Activated T-helper 9 cell treated with anti-CD3 and anti-CD28 coated beads, Interleukin-2, amount 50 U/mL, for 16 hours (primary cell): ENCODE results near the gene TBC1D2.

Source experiments
- DNase-seq: peaks from one replicate; pipeline ENCODE4 v3.0.0-alpha.2; 2020; ENCODE audit warnings: low read depth

Gene TBC1D2

GRCh38 chr9:98236901-98237487 is 18.5 kb downstream of the TBC1D2 start:
- DNase-seq, result no peak

- DNase-seq, result no peak
Observed at GRCh38 chr9:98235126-98235525, 20.3 kb downstream of the TBC1D2 start.

- DNase-seq, result no peak
Observed at GRCh38 chr9:98234245-98234825, 21.1 kb downstream of the TBC1D2 start.

- no peak for DNase-seq
Observed at GRCh38 chr9:98232926-98233325, 22.5 kb downstream of the TBC1D2 start.

GRCh38 chr9:98231770-98232478 is 23.5 kb downstream of the TBC1D2 start:
- no peak for DNase-seq

GRCh38 chr9:98230789-98231188 is 24.7 kb downstream of the TBC1D2 start:
- no peak for DNase-seq

GRCh38 chr9:98230304-98230703 is 25.1 kb downstream of the TBC1D2 start:
- DNase-seq, result no peak

- no peak for DNase-seq
Observed at GRCh38 chr9:98229620-98230019, 25.8 kb downstream of the TBC1D2 start.

- no peak for DNase-seq
Observed at GRCh38 chr9:98229090-98229395, 26.4 kb downstream of the TBC1D2 start.

GRCh38 chr9:98228392-98229089 is 26.9 kb downstream of the TBC1D2 start:
- no peak for DNase-seq

GRCh38 chr9:98227883-98228282 is 27.6 kb downstream of the TBC1D2 start:
- no peak for DNase-seq

GRCh38 chr9:98226957-98227356 is 28.5 kb downstream of the TBC1D2 start:
- no peak for DNase-seq

- DNase-seq, result no peak
Observed at GRCh38 chr9:98226516-98226915, 28.9 kb downstream of the TBC1D2 start.

GRCh38 chr9:98225015-98225442 is 30.4 kb downstream of the TBC1D2 start:
- no peak for DNase-seq

GRCh38 chr9:98222885-98223691 is 32.4 kb downstream of the TBC1D2 start:
- DNase-seq, result no peak

- no peak for DNase-seq
Observed at GRCh38 chr9:98220911-98221310, 34.5 kb downstream of the TBC1D2 start.

GRCh38 chr9:98219794-98220370 is 35.6 kb downstream of the TBC1D2 start:
- no peak for DNase-seq

- DNase-seq, result no peak
Observed at GRCh38 chr9:98219364-98219716, 36.1 kb downstream of the TBC1D2 start.

GRCh38 chr9:98218562-98219363 is 36.7 kb downstream of the TBC1D2 start:
- DNase-seq, result no peak

- no peak for DNase-seq
Observed at GRCh38 chr9:98217255-98217654, 38.2 kb downstream of the TBC1D2 start.

GRCh38 chr9:98216391-98216790 is 39.1 kb downstream of the TBC1D2 start:
- DNase-seq, result no peak
